Large intestine (tissue), 3 donors: Measurements from ENCODE around the gene TCEANC2. TPM values are rescaled to one million over a fixed set of nuclear protein-coding genes. Genes with fewer than 3 reads are reported as not detected.
"Not testable (repeated sequence)": the region's sequence is repeated elsewhere in the genome, so short reads cannot be mapped to it uniquely, and the experiment has no call there.

Experiments used
- DNase-seq, 2 donors: peaks; one replicate each; pipeline versions ENCODE4 v3.0.0 to v3.0.0-alpha.2; 2013
- H3K27ac ChIP-seq: one replicate; pipeline ENCODE4 v1.5.1; 2013; ENCODE audit warnings: low read length
- H3K27me3 ChIP-seq: 2 replicates; pipeline ENCODE4 v1.6.1; 2013; ENCODE audit warnings: low read length; ENCODE audit not compliant: control insufficient read depth, insufficient read depth
- H3K36me3 ChIP-seq: 2 replicates; pipeline ENCODE4 v1.6.1; 2013; ENCODE audit warnings: low read length; ENCODE audit not compliant: control insufficient read depth, insufficient read depth
- H3K4me1 ChIP-seq: one replicate; pipeline ENCODE4 v1.6.1; 2013; ENCODE audit warnings: low read length; ENCODE audit not compliant: control insufficient read depth, insufficient read depth
- H3K4me3 ChIP-seq: one replicate; pipeline ENCODE4 v1.5.1; 2013; ENCODE audit warnings: low read length
- H3K9me3 ChIP-seq: one replicate; pipeline ENCODE4 v1.6.1; 2013; ENCODE audit warnings: mild to moderate bottlenecking, low read depth, low read length, moderate library complexity; ENCODE audit not compliant: control insufficient read depth
- WGBS: methylation state at CpG from one replicate; pipeline ENCODE4 v1.1.5; 2013; ENCODE audit warnings: low lambda C conversion rate; ENCODE audit not compliant: insufficient coverage; 5-methylcytosine and 5-hydroxymethylcytosine counted together
- polyA plus RNA-seq: library from polyadenylated mRNA; unstranded; fragments of 120-200 nt; gene quantifications from one replicate; pipeline ENCODE4 v1.2.1, GENCODE V29; 2013

The TCEANC2 gene
- polyA plus RNA-seq, 1 donor: 5.6 TPM

GRCh38 chr1:54103414-54103813, 50.0 kb downstream of the TCEANC2 start:
- DNase-seq: no peak
- H3K27me3 ChIP-seq: no peaks in the 10 kb centered on the region
- H3K4me3 ChIP-seq: no peak overlapping the region
- no peaks in the 10 kb centered on the region for H3K9me3 ChIP-seq
- WGBS: no CpG with 5 or more reads among the region's 6 CpGs
- no peak overlapping the region for H3K27ac ChIP-seq
- peaks cover 4% of the 10 kb centered on the region for H3K36me3 ChIP-seq
- H3K4me1 ChIP-seq: no peaks in the 10 kb centered on the region

- no CpG with 5 or more reads among the region's 9 CpGs for WGBS
- not testable (repeated sequence) for H3K27me3 ChIP-seq, H3K4me3 ChIP-seq, H3K36me3 ChIP-seq, DNase-seq, H3K4me1 ChIP-seq, H3K9me3 ChIP-seq, H3K27ac ChIP-seq
Observed at GRCh38 chr1:54104613-54105012, 51.2 kb downstream of the TCEANC2 start.

- DNase-seq: no peak
- Histone ChIP-seq H3K27ac (no peak overlapping the region), H3K9me3 (no peaks in the 10 kb centered on the region), H3K4me1 (no peaks in the 10 kb centered on the region), H3K27me3 (no peaks in the 10 kb centered on the region), H3K36me3 (peaks cover 4% of the 10 kb centered on the region), H3K4me3 (no peak overlapping the region)
- WGBS: no CpG with 5 or more reads among the region's 1 CpG
Observed at GRCh38 chr1:54105080-54105479, 51.7 kb downstream of the TCEANC2 start.

GRCh38 chr1:54105736-54106269, 52.4 kb downstream of the TCEANC2 start:
- WGBS: no CpG with 5 or more reads among the region's 6 CpGs
- no peak for DNase-seq
- Histone ChIP-seq H3K4me1 (no peaks in the 10 kb centered on the region), H3K27ac (no peak overlapping the region), H3K36me3 (peaks cover 4% of the 10 kb centered on the region), H3K4me3 (no peak overlapping the region), H3K9me3 (no peaks in the 10 kb centered on the region), H3K27me3 (no peaks in the 10 kb centered on the region)

GRCh38 chr1:54107131-54107530, 53.7 kb downstream of the TCEANC2 start:
- H3K27ac ChIP-seq: no peak overlapping the region
- H3K9me3 ChIP-seq: no peaks in the 10 kb centered on the region
- DNase-seq: no peak
- H3K4me3 ChIP-seq: no peak overlapping the region
- no peaks in the 10 kb centered on the region for H3K27me3 ChIP-seq
- H3K4me1 ChIP-seq: no peaks in the 10 kb centered on the region
- WGBS: no CpG with 5 or more reads among the region's 2 CpGs
- H3K36me3 ChIP-seq: peaks cover 4% of the 10 kb centered on the region

GRCh38 chr1:54108156-54108555, 54.7 kb downstream of the TCEANC2 start:
- no peak for DNase-seq
- WGBS: no CpG with 5 or more reads among the region's 3 CpGs
- Histone ChIP-seq H3K4me3 (no peak overlapping the region), H3K9me3 (no peaks in the 10 kb centered on the region), H3K36me3 (no peaks in the 10 kb centered on the region), H3K4me1 (no peaks in the 10 kb centered on the region), H3K27ac (no peak overlapping the region), H3K27me3 (no peaks in the 10 kb centered on the region)

GRCh38 chr1:54109129-54110090, 56.0 kb downstream of the TCEANC2 start:
- no peak overlapping the region for H3K4me3 ChIP-seq
- 83% methylated on average over 1 of the region's 6 CpGs for WGBS

GRCh38 chr1:54110996-54111395, 57.6 kb downstream of the TCEANC2 start:
- Histone ChIP-seq H3K4me1 (no peaks in the 10 kb centered on the region), H3K27me3 (no peaks in the 10 kb centered on the region), H3K4me3 (no peak overlapping the region), H3K9me3 (no peaks in the 10 kb centered on the region), H3K27ac (no peak overlapping the region), H3K36me3 (no peaks in the 10 kb centered on the region)
- 100% methylated on average over 1 of the region's 10 CpGs for WGBS
- no peak for DNase-seq

More at GRCh38 chr1:54109129-54110090, 56.0 kb downstream of the TCEANC2 start:
- no peak for DNase-seq
- no peak overlapping the region for H3K27ac ChIP-seq
- no peaks in the 10 kb centered on the region for H3K27me3 ChIP-seq
- no peaks in the 10 kb centered on the region for H3K36me3 ChIP-seq
- H3K9me3 ChIP-seq: no peaks in the 10 kb centered on the region
- H3K4me1 ChIP-seq: no peaks in the 10 kb centered on the region

- no peaks in the 10 kb centered on the region for H3K36me3 ChIP-seq
- no peaks in the 10 kb centered on the region for H3K27me3 ChIP-seq
- H3K9me3 ChIP-seq: no peaks in the 10 kb centered on the region
- no peak for DNase-seq
- no CpG with 5 or more reads among the region's 3 CpGs for WGBS
- no peaks in the 10 kb centered on the region for H3K4me1 ChIP-seq
- no peak overlapping the region for H3K4me3 ChIP-seq
- H3K27ac ChIP-seq: no peak overlapping the region
Observed at GRCh38 chr1:54111624-54112023, 58.2 kb downstream of the TCEANC2 start.

GRCh38 chr1:54112027-54112426, 58.6 kb downstream of the TCEANC2 start:
- H3K27me3 ChIP-seq: no peaks in the 10 kb centered on the region
- H3K4me3 ChIP-seq: no peak overlapping the region
- no peak for DNase-seq
- H3K4me1 ChIP-seq: no peaks in the 10 kb centered on the region
- no peaks in the 10 kb centered on the region for H3K36me3 ChIP-seq
- no peaks in the 10 kb centered on the region for H3K9me3 ChIP-seq
- WGBS: no CpG with 5 or more reads among the region's 7 CpGs
- H3K27ac ChIP-seq: no peak overlapping the region
